ENCODE measurements around the gene ZBTB8A. TPM values are rescaled to one million over a fixed set of nuclear protein-coding genes. Genes with fewer than 3 reads are reported as not detected.

The ZBTB8A gene
- total and polyA plus RNA-seq, 10 of the 15 experiments (the other 5 are each of a cell fraction or from before 2014, with no cell fraction given): 0.48 to 4.7 (median 2.4) TPM

DNA sequence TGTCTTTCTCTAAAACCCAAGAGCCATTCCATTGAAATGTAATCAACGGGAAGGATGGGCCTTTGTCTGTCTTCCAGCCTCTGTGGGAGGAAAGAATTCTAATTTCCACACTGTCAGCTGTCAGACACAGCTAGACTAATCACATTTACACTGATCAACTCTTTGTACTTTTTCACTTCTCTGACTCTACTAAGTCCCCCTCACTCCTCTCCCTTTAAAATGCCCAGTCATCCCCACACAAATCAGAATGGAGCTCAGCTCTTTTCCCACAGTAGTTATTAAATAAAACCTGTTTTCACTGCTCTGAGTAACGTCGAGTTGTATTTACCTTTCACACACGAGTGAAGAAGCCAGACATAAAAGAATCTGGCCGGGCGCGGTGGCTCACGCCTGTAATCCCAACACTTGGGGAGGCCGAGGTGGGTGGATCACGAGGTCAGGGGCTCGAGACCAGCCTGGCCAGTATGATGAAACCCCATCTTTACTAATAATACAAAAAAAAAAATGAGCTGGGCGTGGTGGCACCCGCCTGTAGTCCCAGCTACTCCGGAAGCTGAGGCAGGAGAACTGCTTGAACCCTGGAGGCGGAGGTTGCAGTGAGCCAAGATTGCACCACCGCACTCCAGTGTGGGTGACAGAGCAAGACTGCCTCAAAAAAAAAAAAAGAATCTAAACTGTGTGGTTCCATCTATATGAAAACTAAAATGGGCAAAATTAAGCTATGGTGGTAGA lies 97.9 kb downstream of the ZBTB8A start:
- no peaks in the 10 kb centered on the region for H3K27me3 ChIP-seq (replicated peaks in 1 of 2; ENCODE audit: control insufficient read depth in 2 of 2, insufficient read depth in 2 of 2, low read length in 1 of 2)
- no TSS peak for BruUV-seq (replicated peaks)
- no peak overlapping the region for H3K4me2 ChIP-seq (ENCODE audit: control insufficient read depth, insufficient read depth)
- peaks cover 0 to 9% of the 10 kb centered on the region in 2 experiments; a peak in 2 of 4 replicates for H3K36me3 ChIP-seq (ENCODE audit: control insufficient read depth in 2 of 2, insufficient read depth in 2 of 2, low read length in 1 of 2)
- DNase-seq (ENCODE audit: low read depth, low spot score): no peak
- CTCF ChIA-PET: interaction anchor here (1.2 to 1.4 kb wide), 2 partner anchors 9 to 75 kb away, joined by 3 read pairs; no protein-coding TSS in a partner anchor
- intact Hi-C loops (cut with micrococcal nuclease; ENCODE audit: unreplicated experiment) (no loop called here), in situ Hi-C loops (cut with MboI) (no loop called here)
- H3K9ac ChIP-seq (ENCODE audit: control insufficient read depth, insufficient read depth, low read length): no peak overlapping the region
- no peak overlapping the region for H3K27ac ChIP-seq (ENCODE audit: control insufficient read depth, insufficient read depth)
- H3K9me3 ChIP-seq (replicated peaks; ENCODE audit: control insufficient read depth, insufficient read depth, low read length): no peaks in the 10 kb centered on the region
- WGBS (ENCODE audit: insufficient coverage, insufficient replicate concordance, low lambda C conversion rate, missing lambda C conversion rate): 94% methylated on average over 12 of the region's 16 CpGs
- RAD21 ChIA-PET (ENCODE audit: unreplicated experiment): interaction anchor here (0.6 to 1.6 kb wide), 2 partner anchors 13 to 68 kb away, joined by 3 read pairs; no protein-coding TSS in a partner anchor
- SMC1A ChIA-PET (ENCODE audit: uncharacterized antibody, unreplicated experiment): interaction anchor here (1.1 kb wide), 2 partner anchors 14 to 18 kb away, joined by 3 read pairs; no protein-coding TSS in a partner anchor
- POLR2A ChIA-PET: interaction anchor here (0.7 kb wide), 1 partner anchor 759 kb away, joined by 4 read pairs; no protein-coding TSS in a partner anchor
- H4K20me1 ChIP-seq (ENCODE audit: control insufficient read depth, insufficient read depth): no peaks in the 10 kb centered on the region
- H2AFZ ChIP-seq (ENCODE audit: control insufficient read depth, low read depth, low read length): no peak overlapping the region
- no peak overlapping the region for H3K4me3 ChIP-seq
- no peak for ATAC-seq
- H3K79me2 ChIP-seq (ENCODE audit: control insufficient read depth, insufficient read depth, low read length): peaks cover 44% of the 10 kb centered on the region
- H3K4me1 ChIP-seq (ENCODE audit: control insufficient read depth, insufficient read depth, low read length): no peaks in the 10 kb centered on the region
- FAIRE-seq: no peak
- no peak for TF ChIP-seq NFYA (IDR thresholded peaks at IDR 0.05; ENCODE audit: borderline replicate concordance, low read depth, low read length)
- no peak for TF ChIP-seq FOXM1 (IDR thresholded peaks at IDR 0.05; ENCODE audit: low read depth, low read length)
- no peak for TF ChIP-seq ETV6 (conservative IDR thresholded peaks at IDR 0.05 in 1 of 2, IDR thresholded peaks at IDR 0.05 in 1 of 2; ENCODE audit: borderline replicate concordance in 1 of 2, low read depth in 1 of 2)
- no peak for TF ChIP-seq NR2C2 (IDR thresholded peaks at IDR 0.05; ENCODE audit: borderline replicate concordance, control insufficient read depth, insufficient read length, low read depth)
- TF ChIP-seq, protein P1, sequence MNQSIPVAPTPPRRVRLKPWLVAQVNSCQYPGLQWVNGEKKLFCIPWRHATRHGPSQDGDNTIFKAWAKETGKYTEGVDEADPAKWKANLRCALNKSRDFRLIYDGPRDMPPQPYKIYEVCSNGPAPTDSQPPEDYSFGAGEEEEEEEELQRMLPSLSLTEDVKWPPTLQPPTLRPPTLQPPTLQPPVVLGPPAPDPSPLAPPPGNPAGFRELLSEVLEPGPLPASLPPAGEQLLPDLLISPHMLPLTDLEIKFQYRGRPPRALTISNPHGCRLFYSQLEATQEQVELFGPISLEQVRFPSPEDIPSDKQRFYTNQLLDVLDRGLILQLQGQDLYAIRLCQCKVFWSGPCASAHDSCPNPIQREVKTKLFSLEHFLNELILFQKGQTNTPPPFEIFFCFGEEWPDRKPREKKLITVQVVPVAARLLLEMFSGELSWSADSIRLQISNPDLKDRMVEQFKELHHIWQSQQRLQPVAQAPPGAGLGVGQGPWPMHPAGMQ (IDR thresholded peaks at IDR 0.05; ENCODE audit: borderline replicate concordance): no peak
- no peak for TF ChIP-seq NFXL1 (IDR thresholded peaks at IDR 0.05; ENCODE audit: borderline replicate concordance)
- TF ChIP-seq, protein P2, sequence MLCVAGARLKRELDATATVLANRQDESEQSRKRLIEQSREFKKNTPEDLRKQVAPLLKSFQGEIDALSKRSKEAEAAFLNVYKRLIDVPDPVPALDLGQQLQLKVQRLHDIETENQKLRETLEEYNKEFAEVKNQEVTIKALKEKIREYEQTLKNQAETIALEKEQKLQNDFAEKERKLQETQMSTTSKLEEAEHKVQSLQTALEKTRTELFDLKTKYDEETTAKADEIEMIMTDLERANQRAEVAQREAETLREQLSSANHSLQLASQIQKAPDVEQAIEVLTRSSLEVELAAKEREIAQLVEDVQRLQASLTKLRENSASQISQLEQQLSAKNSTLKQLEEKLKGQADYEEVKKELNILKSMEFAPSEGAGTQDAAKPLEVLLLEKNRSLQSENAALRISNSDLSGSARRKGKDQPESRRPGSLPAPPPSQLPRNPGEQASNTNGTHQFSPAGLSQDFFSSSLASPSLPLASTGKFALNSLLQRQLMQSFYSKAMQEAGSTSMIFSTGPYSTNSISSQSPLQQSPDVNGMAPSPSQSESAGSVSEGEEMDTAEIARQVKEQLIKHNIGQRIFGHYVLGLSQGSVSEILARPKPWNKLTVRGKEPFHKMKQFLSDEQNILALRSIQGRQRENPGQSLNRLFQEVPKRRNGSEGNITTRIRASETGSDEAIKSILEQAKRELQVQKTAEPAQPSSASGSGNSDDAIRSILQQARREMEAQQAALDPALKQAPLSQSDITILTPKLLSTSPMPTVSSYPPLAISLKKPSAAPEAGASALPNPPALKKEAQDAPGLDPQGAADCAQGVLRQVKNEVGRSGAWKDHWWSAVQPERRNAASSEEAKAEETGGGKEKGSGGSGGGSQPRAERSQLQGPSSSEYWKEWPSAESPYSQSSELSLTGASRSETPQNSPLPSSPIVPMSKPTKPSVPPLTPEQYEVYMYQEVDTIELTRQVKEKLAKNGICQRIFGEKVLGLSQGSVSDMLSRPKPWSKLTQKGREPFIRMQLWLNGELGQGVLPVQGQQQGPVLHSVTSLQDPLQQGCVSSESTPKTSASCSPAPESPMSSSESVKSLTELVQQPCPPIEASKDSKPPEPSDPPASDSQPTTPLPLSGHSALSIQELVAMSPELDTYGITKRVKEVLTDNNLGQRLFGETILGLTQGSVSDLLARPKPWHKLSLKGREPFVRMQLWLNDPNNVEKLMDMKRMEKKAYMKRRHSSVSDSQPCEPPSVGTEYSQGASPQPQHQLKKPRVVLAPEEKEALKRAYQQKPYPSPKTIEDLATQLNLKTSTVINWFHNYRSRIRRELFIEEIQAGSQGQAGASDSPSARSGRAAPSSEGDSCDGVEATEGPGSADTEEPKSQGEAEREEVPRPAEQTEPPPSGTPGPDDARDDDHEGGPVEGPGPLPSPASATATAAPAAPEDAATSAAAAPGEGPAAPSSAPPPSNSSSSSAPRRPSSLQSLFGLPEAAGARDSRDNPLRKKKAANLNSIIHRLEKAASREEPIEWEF (IDR thresholded peaks at IDR 0.05; ENCODE audit: insufficient replicate concordance, low read depth, low read length): no peak
- no peak for TF ChIP-seq TCF7 (IDR thresholded peaks at IDR 0.05; ENCODE audit: borderline replicate concordance)
- TF ChIP-seq RAD51 (IDR thresholded peaks at IDR 0.05): no peak
- TF ChIP-seq, protein P3, sequence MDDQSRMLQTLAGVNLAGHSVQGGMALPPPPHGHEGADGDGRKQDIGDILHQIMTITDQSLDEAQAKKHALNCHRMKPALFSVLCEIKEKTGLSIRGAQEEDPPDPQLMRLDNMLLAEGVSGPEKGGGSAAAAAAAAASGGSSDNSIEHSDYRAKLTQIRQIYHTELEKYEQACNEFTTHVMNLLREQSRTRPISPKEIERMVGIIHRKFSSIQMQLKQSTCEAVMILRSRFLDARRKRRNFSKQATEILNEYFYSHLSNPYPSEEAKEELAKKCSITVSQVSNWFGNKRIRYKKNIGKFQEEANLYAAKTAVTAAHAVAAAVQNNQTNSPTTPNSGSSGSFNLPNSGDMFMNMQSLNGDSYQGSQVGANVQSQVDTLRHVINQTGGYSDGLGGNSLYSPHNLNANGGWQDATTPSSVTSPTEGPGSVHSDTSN (IDR thresholded peaks at IDR 0.05; ENCODE audit: insufficient replicate concordance, low read depth, low read length): no peak
- TF ChIP-seq SMAD1 (IDR thresholded peaks at IDR 0.05; ENCODE audit: low read depth, partially characterized antibody): no peak
- no peak for TF ChIP-seq MTA2 (IDR thresholded peaks at IDR 0.05; ENCODE audit: low read depth)
- TF ChIP-seq ZBED1 (IDR thresholded peaks at IDR 0.05; ENCODE audit: borderline replicate concordance): no peak
- TF ChIP-seq CHD1 (IDR thresholded peaks at IDR 0.05; ENCODE audit: low read depth, low read length): no peak
